Stomach smooth muscle (tissue), 2 donors: ENCODE data around the gene SNX11.
A peak's percentile ranks its signal among the peaks of the same experiment; 100 is the strongest.

ENCODE experiments used
- H3K27ac ChIP-seq: one replicate; pipeline ENCODE4 v1.7.0; 2013; ENCODE audit warnings: mild to moderate bottlenecking, low read length, inconsistent platforms
- H3K27me3 ChIP-seq, 2 donors: one replicate each; pipeline ENCODE4 v1.7.0; 2013; ENCODE audit warnings: low read length in 2 of 2; ENCODE audit not compliant: insufficient read depth in 2 of 2, control insufficient read depth in 1 of 2
- H3K36me3 ChIP-seq, 2 donors: one replicate each; pipeline ENCODE4 v1.7.0; 2013; ENCODE audit warnings: low read length in 2 of 2; ENCODE audit not compliant: control insufficient read depth in 2 of 2, insufficient read depth in 2 of 2
- H3K4me1 ChIP-seq: one replicate; pipeline ENCODE4 v1.7.0; 2013; ENCODE audit warnings: low read length; ENCODE audit not compliant: control insufficient read depth, insufficient read depth
- H3K4me3 ChIP-seq, 2 donors: one replicate each; pipeline ENCODE4 v1.7.0; 2013; ENCODE audit warnings: low read length in 2 of 2
- H3K9ac ChIP-seq, 2 donors: one replicate each; pipeline ENCODE4 v1.7.0; 2013; ENCODE audit warnings: low read length in 2 of 2, mild to moderate bottlenecking in 1 of 2
- H3K9me3 ChIP-seq, 2 donors: one replicate each; pipeline ENCODE4 v1.7.0; 2013; ENCODE audit warnings: low read length in 2 of 2; ENCODE audit not compliant: control insufficient read depth in 2 of 2
- donor health status: healthy.
- donor health status: Pancreatic carcinoma.

Gene SNX11

DNA sequence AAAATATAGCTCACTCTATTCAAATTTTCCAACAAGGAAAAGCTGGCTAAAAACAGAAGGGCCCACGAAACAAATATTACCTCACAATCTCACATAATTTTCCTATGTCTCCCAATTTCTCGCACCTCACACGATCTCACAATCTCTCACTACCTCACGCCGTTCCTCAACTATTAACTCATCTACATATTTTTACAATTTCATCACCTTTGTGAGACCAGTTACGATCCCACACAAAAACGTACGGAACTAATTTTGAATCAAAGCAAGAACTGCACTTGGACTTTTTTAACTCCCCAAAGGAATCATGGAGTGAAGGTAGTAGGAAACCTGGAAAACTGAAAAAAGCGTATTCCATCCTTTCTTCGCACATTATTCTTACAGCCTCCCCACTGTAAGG, 7.4 kb upstream of the SNX11 start:
- H3K36me3 ChIP-seq, result no peaks in the 10 kb centered on the region
- peak overlapping the region; percentile 39 to 84 for H3K4me3 ChIP-seq
- peak overlapping the region; percentile 70 for H3K27ac ChIP-seq
- H3K9me3 ChIP-seq, result no peaks in the 10 kb centered on the region
- peaks cover 18% of the 10 kb centered on the region for H3K4me1 ChIP-seq
- peak overlapping the region; percentile 65 to 69 for H3K9ac ChIP-seq
- H3K27me3 ChIP-seq, result no peaks in the 10 kb centered on the region

DNA sequence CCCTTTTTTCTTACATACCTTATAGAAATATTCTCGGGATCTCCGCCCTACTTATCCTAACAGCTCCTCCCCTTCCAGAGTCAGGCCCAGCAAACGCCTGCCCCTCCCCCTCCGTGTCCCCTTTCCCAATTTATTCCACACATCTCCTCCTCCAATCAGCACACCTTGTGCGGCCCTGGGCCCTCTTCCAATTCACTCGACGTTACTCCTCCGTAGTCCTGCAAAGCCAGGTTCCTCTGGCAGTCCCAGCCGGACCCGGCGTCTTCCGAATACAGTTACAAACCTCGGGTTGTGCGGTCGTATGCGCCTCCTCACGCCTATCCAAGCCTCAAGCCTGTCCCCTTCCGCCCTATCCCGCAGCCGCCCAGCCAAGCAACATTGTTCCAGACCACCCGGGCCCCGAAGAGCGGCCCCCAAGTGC, 7.0 kb upstream of the SNX11 start:
- Histone ChIP-seq H3K36me3 (no peaks in the 10 kb centered on the region), H3K9me3 (no peaks in the 10 kb centered on the region), H3K4me3 (peak overlapping the region; percentile 39 to 84), H3K4me1 (peaks cover 18% of the 10 kb centered on the region), H3K27ac (peak overlapping the region; percentile 70), H3K9ac (peak overlapping the region; percentile 65 to 69), H3K27me3 (no peaks in the 10 kb centered on the region)

DNA sequence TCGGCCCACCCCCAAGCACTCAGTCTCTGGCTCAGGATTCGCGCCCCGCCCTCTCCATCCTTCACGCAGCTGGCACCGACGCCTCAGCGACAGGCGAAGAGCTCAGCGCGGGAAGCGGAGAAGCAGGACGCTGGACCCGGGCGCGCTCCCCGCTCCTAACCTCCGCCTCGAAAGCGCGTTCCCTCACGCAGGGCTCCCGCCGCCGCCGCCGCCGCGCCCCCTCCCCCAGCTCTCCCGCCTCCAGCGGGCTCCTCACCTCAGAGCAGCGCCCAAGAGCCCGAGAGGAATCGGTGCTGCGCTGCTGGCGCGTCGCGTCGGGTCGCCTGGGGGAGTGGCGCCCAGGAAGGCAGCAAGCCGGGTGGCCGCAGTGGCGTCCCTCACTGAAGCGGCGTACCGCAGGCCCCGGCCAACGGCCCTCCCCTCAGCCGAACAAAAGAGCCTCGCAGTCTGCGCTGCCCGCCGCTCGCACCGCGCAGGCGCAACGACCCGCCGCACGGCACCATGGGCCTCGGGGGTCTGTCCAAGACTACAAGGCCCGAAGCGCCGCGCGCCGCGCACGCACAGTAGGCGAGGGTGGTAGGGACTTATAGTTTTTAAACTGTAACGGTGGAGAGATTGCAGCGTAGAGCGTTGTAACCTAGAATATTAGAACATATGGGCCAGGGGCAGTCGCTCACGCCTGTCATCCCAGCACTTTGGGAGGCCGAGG, 6.4 kb upstream of the SNX11 start, which contains the start of gene CBX1:
CBX1 (minus strand) TSS at position 467 of the 709 bp plus-strand sequence. CDS start 24,474 bp downstream, outside the sequence.
- H3K4me3 ChIP-seq, result peak within 1 kb of the TSS; percentile 39 to 84
- peak within 1 kb of the TSS; percentile 65 to 69 for H3K9ac ChIP-seq
- peak within 1 kb of the TSS; percentile 70 for H3K27ac ChIP-seq
- H3K27me3 ChIP-seq, result no peaks in the 10 kb centered on the region
- no peaks in the 10 kb centered on the region for H3K36me3 ChIP-seq
- no peaks in the 10 kb centered on the region for H3K9me3 ChIP-seq
- H3K4me1 ChIP-seq, result peaks cover 18% of the 10 kb centered on the region

- Histone ChIP-seq H3K27ac (no peak overlapping the region), H3K27me3 (no peaks in the 10 kb centered on the region), H3K9ac (no peak overlapping the region), H3K36me3 (no peaks in the 10 kb centered on the region), H3K4me3 (peak overlapping the region in 1 of 2 donors; percentile 84), H3K9me3 (no peaks in the 10 kb centered on the region), H3K4me1 (peaks cover 24% of the 10 kb centered on the region)
Measured at GRCh38 chr17:48102043-48102750, 5.4 kb upstream of the SNX11 start.

DNA sequence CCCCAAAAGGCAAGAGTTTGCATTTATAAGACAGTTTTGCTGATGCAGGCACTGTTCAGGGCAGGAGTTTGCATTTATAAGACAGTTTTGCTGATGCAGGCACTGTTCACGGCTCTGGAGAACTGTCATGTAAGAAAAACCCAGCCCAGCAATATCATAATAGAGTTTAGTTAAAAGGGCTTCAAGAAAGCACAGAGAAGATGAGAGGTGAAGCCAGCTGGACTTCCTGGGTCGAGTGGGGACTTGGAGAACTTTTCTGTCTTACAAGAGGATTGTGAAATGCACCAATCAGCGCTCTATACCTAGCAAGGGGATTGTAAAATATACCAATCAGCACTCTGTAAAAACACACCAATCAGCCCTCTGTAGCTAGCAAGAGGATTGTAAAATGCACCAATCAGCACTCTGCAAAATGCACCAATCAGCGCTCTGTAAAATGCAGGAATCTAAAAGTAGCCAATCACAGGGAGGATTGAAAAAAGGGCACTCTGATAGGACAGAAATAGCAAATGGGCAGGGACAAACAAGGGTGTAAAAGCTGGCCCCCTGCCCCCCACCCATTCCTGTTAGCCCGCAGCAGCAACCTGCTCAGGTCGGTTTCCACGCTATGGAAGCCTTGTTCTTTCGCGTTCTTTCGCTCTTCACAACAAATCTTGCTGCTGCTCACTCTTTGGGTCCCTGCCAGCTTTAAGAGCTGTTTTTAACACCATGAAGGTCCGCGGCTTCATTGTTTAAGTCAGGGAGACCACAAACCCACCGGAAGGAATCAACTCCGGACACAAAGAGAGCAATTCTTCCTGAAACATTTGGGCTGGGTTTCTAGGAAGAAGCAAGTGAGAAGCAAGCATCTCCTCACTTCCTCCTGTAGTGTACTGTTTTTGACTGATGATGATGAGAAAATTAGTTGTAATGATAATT, 4.5 kb upstream of the SNX11 start:
- Histone ChIP-seq H3K9me3 (no peaks in the 10 kb centered on the region), H3K27me3 (no peaks in the 10 kb centered on the region), H3K36me3 (no peaks in the 10 kb centered on the region), H3K4me3 (no peak overlapping the region), H3K9ac (no peak overlapping the region), H3K27ac (no peak overlapping the region), H3K4me1 (peaks cover 26% of the 10 kb centered on the region)

DNA sequence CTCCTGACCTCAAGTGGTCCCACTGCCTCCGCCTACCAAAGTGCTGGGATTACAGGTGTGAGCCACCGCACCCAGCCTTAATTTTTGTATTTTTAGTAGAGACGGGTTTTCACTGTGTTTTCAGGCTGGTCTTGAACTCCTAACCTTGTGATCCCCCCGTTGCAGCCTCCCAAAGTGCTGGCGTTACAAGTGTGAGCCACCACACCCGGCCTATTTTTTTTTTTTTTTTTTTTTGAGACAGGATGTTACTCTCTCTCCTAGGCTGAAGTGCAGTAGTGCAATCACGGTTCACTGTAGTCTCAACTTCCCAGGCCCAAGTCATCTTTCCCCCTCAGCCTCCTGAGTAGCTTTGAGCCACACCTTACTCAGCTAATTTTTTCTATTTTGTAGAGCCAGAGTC, 3.1 kb upstream of the SNX11 start:
- no peak overlapping the region for H3K9ac ChIP-seq
- no peak overlapping the region for H3K4me3 ChIP-seq
- no peaks in the 10 kb centered on the region for H3K36me3 ChIP-seq
- H3K27me3 ChIP-seq, result no peaks in the 10 kb centered on the region
- peaks cover 29% of the 10 kb centered on the region for H3K4me1 ChIP-seq
- no peak overlapping the region for H3K27ac ChIP-seq
- no peaks in the 10 kb centered on the region for H3K9me3 ChIP-seq

DNA sequence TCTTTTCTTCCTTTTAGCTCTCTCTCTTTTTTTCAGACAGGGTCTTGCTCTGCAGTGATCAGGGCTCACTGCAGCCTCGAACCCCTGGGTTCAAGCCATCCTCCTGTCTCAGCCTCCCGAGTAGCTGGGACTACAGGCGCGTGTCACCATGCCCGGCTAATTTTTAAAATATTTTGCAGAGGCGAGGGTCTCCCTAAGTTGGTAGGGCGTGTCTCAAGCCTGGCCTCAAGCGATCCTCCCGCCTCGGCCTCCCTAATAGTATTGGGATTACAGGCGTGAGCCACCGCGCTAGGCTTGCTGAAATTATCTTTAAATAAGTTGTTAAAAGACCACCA, 797 bp upstream of the SNX11 start:
- Histone ChIP-seq H3K27me3 (no peaks in the 10 kb centered on the region), H3K9me3 (no peaks in the 10 kb centered on the region), H3K9ac (peak overlapping the region; percentile 83 to 92), H3K27ac (peak overlapping the region; percentile 88), H3K36me3 (no peaks in the 10 kb centered on the region), H3K4me3 (peak overlapping the region; percentile 73 to 96), H3K4me1 (peaks cover 14% of the 10 kb centered on the region)

GRCh38 chr17:48110761-48111160, 3.2 kb downstream of the SNX11 start:
- Histone ChIP-seq H3K9ac (no peak overlapping the region), H3K27ac (no peak overlapping the region), H3K36me3 (peaks cover 4 to 8% of the 10 kb centered on the region in 2 donors), H3K9me3 (no peaks in the 10 kb centered on the region), H3K4me3 (no peak overlapping the region), H3K27me3 (no peaks in the 10 kb centered on the region), H3K4me1 (peaks cover 13% of the 10 kb centered on the region)

DNA sequence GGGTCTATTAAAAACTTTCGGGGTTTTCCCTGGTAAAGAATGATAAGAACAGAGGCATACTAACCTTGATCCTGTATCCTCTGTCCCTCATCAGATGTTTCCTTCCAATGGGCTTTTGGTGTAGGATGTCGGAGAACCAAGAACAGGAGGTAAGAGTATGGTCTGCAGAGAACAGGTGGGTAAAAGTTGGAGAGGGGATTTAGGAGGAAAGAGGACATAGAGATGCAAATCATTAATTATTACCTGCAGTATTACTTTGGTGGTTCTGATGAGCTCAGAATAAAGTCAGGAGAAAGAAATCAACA, 4.3 kb downstream of the SNX11 start:
- H3K27ac ChIP-seq, result no peak overlapping the region
- no peak overlapping the region for H3K9ac ChIP-seq
- peaks cover 8% of the 10 kb centered on the region for H3K4me1 ChIP-seq
- H3K4me3 ChIP-seq, result no peak overlapping the region
- H3K27me3 ChIP-seq, result no peaks in the 10 kb centered on the region
- H3K9me3 ChIP-seq, result no peaks in the 10 kb centered on the region
- peaks cover 4 to 8% of the 10 kb centered on the region in 2 donors for H3K36me3 ChIP-seq

DNA sequence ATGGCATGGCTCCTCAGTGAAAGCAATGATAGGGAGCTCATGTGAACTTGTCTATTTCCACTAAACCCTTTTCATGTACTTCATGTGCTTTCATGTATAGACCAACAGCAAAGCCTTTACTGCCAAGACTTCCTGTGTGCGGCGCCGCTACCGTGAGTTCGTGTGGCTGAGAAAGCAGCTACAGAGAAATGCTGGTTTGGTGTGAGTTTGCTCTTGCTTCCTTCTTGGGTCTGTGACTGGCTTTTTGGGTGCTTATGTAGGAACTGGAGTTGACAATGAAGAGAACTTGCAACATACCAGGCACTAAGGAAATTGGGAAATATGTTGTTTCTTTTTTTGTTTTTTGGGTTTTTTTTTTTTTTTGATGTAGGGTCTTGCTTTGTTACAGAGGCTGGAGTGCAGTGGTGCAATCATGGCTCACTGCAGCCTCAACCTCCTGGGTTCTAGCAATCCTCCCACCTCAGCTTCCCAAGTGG, 5.7 kb downstream of the SNX11 start:
- H3K9ac ChIP-seq, result no peak overlapping the region
- peaks cover 7 to 13% of the 10 kb centered on the region in 2 donors for H3K36me3 ChIP-seq
- H3K27me3 ChIP-seq, result no peaks in the 10 kb centered on the region
- no peaks in the 10 kb centered on the region for H3K9me3 ChIP-seq
- H3K4me3 ChIP-seq, result no peak overlapping the region
- H3K4me1 ChIP-seq, result peaks cover 3% of the 10 kb centered on the region
- H3K27ac ChIP-seq, result no peak overlapping the region
